GM21786 (cell line): Measurements from ENCODE around the gene NELFB.
"Not testable (repeated sequence)": the region's sequence is repeated elsewhere in the genome, so short reads cannot be mapped to it uniquely, and the experiment has no call there.

Experiments
- ATAC-seq: cut with Tn5 transposase; IDR thresholded peaks from one replicate; pipeline ENCODE4 v1.9.1; 2021; ENCODE audit not compliant: unreplicated experiment

NELFB gene

DNA sequence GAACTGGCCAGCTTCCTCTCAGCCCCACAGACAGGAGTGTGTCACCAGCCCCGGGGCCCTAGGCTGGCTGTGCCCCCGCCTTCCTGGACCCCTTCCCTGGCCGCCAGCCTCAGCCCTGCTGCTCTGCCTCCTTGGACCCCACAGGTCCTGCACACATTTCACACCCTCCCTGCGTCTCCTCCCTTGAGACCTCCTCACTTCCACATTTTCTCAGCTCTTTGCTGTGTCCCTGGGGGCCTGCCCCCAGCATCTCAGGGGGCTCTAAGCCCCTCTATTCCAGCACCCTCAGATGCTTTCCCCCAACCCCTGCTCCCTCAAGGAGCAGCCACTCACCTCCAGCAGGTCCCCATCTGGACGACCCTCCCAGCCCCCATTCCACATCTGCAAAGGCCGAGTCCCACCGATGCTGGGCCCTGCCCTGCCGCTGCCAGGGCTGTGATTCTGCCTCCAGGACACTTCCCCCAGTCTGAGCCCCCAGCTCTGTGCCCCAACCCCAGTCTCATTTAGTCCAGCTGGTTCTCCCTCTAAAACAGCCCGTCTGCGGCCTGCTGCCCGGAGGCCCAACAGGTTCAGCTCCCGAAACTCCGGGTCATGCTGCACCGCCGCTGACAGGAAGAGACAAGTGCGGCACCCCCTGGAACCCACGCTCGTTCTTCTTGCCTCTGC lies 20.2 kb upstream of the NELFB start:
- ATAC-seq, result no peak

DNA sequence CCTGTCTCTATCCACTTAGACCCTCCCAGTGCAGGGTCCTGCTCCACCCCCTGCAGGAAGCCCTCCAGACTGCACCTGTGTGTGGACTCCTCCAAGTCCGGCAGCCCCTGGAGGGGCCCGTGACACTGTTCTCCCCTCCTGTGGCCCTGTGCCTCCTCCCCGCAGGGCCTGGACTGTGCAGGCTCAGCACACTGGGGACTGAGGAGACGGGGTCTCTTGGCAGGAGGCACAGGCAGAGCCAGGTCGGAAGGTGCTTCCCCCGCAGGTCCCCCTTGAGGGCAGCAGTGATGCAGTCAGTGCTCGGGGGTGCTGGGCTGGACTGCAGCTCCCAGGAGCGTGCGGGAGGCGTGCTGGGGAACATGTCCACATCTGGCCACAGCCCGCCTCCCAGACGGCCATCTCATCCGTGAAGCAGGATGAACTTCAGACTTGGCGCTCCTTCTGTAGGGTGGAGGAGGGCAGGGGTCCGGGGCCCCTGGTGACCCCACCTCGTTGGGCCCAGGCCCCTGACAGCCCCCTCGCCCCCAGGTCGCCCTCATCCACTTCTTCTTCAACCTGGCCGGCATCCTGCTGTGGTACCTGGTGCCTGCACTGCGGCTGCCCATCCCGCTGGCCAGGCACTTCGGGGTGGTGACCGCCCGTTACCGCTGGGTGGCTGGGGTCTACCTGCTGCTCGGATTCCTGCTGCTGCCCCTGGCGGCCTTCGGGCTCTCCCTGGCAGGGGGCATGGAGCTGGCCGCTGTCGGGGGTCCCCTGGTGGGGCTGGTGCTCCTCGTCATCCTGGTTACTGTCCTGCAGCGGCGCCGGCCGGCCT lies 19.5 kb upstream of the NELFB start:
- ATAC-seq, result no peak

DNA sequence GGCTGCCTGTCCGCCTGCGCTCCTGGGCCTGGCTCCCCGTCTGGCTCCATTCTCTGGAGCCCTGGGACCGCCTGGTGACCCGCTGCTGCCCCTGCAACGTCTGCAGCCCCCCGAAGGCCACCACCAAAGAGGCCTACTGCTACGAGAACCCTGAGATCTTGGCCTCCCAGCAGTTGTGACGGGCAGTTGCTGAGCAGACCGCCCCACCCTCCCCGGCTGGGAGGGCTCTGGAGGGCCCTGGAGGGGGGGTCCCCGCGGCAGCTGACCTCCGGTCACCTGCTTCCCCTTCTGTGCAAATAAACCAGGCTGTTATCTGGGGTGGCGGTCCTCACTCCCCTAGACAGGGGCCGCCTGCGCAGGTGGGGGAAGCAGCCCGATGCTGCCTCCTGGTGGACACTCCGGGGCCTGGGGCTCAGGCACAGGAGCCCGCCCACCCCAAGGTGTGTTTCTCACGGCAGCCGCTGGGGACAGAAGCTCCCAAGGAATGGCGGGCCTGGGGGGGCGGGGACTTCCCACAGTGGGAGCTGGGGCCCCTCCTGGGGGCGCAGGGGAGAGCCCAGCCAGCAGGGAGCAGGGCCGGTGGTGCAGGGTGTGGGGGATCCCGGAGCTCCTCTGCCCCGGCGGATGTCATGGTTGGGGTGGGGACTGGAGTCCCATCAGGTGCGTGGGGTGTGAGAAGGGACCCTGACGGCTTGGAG lies 18.7 kb upstream of the NELFB start:
- no peak for ATAC-seq

DNA sequence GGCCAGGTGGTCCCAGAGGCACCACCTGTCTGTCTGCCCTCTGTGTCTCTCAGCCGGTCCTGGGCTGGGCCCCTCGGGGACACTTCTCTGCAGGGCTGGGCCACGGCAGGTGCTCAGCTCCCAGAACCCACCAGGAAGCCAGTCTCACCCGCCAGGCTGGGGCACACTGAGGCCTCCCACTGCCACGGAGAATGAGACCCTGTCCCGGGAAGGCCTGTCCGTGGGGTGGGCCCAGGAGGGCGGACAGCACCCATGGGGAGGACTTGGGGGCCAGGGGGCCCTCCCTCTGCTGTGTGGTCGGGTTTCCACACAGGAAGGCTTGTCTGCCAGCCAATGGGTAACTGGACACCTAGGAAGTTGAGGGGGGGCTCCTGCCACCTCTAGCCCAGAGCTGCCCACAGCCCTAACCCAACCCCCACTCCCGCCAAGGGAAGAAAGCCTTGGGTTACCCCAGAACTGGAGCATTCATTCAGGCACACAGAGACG lies 18.1 kb upstream of the NELFB start:
- no peak for ATAC-seq

DNA sequence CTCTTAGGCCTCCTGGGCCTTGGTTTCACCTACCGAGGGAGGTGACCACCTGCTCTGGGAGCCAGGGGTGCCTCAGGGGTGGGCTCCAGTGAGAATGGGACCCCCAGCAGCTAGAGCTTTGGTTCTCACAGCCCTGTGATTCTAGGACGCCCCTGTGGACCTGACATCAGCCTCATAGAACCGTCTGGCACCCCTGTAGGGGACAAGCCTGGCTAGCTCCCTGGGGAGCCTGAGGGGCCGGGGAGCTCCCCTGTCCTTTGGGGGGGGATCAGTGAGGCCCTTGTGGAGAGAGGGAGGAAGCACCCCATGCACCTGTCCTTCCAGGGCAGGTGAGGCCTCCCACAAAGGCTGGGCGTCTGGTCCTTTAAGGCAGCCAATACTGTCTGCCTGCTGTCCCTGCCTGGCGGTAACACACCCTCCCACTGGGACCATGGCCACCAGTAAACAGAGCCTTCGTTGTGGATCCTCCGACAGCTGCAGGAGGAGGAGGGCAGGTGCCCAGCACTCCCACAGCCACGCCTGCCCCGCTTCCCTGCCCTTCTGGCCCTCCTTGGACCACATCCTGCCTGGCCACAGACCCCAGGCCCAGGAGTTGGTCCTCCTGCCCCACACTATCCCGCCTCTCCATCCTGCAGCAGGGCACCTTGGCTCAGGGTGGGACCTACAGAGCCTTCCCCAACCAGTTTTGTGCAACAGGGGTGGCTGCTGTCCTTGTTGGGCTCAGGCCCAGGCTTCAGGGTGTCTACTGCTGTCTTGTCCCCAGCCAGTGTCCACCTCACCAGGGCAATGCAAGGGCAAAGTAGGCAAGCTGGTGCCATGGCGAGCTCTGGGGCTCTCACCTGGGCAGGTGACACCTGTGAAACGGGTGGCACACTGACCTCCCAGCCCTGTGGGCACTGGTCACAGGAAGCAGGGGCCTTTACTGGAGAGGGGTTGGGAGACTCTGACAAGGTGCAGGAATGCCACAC lies 17.1 kb upstream of the NELFB start:
- no peak for ATAC-seq

DNA sequence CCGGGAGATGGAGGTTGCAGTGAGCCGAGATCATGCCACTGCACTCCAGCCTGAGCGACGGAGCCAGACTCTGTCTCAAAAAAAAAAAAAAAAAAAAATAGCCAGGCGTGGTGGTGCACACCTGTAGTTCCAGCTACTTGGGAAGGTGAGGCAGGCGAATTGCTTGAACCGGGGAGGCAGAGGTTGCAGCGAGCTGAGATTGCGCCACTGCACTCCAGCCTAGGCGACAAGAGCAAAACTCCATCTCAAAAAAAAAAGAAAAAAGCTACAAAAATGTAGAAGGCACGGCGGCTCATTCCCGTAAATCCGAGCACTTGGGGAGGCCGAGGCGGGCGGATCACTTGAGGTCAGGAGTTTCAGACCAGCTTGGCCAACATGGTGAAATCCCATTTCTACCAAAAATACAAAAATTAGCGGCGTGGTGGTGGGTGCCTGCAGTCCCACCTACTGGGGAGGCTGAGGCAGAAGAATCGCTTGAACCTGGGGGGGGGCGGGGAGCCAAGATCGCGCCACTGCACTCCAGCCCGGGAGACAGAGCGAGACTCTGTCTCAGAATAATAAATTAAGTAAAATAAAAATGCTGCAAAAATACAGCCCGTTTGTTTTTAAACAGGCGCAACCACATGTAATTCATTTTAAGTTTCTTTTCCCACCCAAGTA lies 15.5 kb upstream of the NELFB start:
- ATAC-seq, result not testable (repeated sequence)

DNA sequence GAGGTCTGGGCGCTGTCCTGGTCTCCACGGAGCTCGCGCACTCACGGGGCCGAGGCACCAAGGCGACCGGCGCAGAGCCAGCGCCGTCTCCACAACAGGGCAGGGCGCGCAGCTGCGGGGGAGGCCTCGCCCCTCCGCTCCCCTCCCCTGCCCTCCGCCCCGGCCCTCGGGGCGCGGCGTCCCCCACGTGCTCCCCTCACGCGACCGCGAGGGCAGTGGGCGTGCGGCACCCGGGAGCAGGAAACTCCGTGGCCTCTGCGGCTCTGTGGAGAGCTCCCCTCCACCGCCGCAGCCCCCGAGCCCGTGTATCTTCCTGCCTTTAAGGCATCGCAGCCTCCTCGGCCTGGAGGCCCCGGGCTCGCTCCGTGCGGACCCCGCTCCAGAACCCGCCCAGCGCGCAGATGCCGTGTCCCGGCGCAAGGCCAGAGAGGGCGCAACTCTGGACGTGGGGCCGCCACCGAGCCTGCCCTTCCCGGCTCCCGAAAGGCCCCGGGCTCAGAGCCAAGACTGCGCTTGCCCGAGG lies 14.7 kb upstream of the NELFB start:
- ATAC-seq, result peak; percentile 13

DNA sequence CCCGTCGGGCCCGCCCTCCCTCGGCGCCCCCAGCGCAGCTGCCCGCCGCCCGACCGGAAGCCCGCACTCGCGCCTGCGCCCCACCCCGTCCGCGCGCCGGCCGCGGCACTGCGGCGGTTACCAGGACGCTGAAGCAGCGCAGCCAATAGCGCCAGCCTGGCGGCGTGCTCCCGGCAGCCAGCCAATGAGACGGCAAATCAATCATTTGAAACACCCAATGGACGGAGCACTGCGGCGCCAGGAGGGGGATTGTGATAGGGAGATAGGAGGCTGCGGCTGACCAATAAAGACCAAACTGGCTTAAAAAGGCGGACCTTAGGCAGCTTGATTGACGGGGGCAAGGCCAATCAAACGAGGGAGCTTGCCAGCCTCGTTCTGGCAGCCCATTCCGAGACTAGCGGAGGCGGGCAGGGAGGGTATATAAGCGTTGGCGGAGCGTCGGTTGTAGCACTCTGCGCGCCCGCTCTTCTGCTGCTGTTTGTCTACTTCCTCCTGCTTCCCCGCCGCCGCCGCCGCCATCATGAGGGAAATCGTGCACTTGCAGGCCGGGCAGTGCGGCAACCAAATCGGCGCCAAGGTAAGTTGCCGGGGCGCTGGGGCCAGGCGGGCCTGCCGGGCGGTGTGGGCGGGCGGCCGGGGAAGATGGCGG lies 14.2 kb upstream of the NELFB start, which contains the start of gene TUBB4B:
Gene TUBB4B (plus strand): TSS at position 447 of the 649 bp plus-strand sequence. CDS start 74 bp downstream, at position 521.
- peak; percentile 81 for ATAC-seq

DNA sequence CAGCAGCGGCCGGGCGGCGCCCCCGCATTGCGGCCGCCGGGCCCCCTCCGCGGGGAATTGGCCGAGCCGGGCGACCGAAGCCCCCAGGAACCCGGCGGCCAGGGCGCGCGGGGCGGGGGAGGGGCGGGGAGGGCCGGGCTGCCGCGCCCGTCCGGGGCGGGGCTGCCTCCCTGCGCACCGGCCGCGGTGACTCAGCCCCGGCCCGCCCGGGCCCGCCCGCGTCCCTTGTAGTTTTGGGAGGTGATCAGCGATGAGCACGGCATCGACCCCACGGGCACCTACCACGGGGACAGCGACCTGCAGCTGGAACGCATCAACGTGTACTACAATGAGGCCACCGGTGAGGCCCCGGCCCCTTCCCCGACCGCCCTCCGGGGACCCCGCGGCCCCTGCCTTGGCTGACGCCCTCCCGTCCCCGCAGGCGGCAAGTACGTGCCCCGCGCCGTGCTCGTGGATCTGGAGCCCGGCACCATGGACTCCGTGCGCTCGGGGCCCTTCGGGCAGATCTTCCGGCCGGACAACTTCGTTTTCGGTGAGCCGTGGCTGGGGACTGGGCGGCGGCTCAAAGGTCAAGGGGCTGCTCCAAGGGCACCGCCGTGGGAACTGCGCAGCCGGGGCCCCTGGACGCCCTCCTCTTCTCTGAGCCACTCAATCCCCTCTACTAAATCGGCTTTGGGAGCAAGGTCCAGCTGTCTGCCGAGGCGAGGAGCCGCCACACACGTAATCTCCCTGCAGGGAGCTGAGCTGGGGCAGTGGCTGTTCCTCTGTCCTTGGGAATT lies 13.4 kb upstream of the NELFB start:
- peak; percentile 2 for ATAC-seq

DNA sequence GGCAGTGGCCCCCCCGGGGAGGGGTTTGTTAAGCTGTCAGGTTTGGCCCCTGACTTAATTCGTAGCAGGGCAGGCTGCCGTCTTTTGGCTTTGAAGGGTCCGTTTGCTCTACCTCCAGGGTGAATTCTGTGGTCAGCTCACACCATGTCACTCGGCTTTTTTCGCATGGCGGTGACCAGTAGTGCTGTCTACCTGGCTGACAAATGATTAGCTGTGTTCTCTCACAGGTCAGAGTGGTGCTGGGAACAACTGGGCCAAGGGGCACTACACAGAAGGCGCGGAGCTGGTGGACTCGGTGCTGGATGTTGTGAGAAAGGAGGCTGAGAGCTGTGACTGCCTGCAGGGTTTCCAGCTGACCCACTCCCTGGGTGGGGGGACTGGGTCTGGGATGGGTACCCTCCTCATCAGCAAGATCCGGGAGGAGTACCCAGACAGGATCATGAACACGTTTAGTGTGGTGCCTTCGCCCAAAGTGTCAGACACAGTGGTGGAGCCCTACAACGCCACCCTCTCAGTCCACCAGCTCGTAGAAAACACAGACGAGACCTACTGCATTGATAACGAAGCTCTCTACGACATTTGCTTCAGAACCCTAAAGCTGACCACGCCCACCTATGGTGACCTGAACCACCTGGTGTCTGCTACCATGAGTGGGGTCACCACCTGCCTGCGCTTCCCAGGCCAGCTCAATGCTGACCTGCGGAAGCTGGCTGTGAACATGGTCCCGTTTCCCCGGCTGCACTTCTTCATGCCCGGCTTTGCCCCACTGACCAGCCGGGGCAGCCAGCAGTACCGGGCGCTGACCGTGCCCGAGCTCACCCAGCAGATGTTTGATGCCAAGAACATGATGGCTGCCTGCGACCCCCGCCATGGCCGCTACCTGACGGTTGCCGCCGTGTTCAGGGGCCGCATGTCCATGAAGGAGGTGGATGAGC lies 12.6 kb upstream of the NELFB start:
- no peak for ATAC-seq

DNA sequence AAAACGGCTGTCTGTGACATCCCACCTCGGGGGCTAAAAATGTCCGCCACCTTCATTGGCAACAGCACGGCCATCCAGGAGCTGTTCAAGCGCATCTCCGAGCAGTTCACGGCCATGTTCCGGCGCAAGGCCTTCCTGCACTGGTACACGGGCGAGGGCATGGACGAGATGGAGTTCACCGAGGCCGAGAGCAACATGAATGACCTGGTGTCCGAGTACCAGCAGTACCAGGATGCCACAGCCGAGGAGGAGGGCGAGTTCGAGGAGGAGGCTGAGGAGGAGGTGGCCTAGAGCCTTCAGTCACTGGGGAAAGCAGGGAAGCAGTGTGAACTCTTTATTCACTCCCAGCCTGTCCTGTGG lies 11.9 kb upstream of the NELFB start:
- ATAC-seq, result not testable (repeated sequence)

DNA sequence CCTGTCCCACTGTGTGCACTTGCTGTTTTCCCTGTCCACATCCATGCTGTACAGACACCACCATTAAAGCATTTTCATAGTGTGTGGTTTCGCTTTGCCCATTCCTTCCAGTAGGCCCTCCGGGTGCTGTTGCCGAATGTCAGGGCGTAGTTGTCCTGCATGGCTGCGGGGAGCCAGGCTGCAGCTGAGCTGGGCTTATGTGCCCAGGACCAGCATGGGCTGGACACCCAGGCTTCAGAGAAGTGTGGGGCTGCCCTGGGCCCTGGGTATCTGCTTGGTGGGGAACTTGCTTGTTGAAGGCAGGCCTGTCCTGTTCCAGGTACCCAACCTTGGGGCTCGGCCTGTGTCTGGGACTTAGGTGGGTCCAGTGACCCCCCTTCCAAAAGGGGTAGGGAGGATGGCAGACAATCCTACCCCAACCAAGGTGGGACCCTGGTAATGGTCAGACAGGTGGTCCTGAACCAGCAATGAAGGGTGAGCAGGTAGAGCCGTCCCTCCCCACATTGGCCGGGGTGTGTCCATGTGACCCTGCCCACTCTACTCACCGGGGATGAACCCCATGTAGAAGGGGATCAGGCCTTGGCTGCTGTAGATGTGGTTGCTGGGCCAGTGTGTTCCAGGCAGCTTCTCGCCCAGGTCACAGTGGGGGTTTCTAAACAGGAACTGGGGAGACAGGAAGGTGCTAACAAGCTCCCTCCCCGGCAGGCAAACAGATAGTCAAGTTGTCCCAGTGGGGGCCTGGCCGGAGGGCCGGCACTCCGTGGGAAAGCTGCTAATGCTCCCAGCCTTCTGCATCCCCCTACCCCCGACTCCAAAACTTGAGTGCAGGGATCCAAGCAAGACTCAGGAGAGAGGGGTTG lies 11.3 kb upstream of the NELFB start:
- no peak for ATAC-seq

DNA sequence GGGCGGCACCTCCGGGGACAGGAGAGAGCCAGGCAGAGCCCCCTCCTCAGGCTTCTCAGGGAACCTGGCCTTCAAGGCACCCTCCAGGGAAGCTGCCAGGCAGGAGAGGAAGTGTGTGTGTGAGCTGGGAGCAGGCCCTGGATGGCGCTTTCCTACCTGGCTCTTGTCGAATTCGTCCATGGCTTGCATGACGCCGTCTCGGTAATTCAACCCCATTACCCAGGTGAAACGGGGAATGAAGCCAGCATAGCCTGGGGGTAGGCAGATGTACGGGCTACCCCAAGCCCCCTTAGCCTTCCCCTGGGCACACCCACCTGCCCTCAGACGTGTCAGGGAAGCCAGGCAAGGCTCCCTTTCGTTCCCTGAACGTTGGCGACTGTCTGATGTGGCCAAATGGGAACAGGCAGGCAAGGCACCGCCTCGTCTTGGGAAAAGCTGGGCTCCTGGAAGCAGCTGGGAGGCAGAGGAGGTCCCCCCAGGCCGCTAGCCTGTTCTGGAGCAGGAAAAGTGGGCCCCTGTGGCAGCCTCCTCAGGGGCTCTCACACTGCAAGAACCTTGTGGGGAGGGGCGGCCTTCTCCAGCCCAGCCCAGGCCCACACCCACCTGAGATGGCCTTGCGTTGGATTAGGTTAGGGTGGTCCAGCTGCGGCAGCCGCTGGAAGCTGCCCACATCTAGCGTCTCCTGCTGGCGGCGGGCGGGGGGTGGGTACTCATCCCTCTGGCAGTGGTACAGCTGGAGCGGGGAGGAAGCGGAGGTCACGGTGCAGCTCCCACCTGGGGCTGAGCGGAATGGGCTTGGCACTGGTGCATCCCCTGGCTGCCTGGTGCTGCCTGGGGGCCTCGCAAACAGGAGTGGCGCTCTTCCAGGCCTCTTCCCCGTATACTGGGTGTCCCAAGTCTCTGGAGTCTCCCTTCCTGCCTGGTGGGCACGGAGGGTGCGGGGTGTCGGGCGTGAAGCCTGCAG lies 10.4 kb upstream of the NELFB start:
- no peak for ATAC-seq

DNA sequence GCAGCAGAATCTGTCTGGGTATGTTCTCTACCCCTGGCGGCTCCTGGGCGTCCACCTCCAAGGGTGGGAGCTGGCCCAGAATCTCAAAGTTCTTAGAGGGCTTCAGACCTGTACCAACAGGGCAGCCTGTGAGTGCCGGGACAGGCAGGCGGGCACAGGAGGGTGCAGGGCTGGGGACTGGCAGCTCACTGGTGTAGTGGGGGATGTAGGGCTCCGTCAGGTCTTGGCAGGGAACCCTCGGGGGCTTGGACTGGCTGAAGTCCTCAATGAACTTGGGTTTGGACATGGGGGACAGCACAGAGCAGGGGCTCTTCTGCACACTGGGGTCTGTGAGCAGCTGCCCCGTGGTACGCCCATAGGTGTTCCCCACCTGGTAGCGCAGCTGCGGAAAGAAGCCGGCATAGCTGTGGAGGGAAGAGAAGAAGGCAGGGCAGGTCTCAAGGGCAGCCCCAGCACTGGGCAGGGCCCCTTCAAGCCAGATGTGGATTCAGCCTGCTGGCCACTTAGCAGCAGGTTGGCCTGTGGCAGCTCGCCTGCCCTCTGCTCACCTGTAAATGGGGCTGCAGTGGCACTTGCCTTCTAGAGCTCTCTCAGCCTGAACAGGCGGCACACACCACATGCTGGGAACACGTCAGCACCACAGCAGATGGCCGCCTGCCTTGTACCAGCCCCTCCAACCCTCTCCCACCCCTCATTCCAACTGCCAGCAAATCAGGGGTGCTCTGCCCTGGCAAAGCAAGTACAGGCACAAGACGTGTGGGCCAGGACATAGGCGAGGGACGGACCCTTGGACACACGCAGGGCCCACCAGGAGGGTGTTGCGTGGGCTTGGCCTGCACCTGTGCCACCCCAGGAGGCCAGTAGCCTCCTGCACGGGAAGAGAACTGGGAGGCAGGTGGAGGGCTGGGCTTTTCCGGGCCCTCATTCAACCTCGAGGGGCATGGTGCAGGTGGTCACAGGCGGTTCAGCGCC lies 9.4 kb upstream of the NELFB start:
- ATAC-seq, result no peak
